ENCODE measurements around the gene MRPL37.

- TF ChIP-seq, protein P1, sequence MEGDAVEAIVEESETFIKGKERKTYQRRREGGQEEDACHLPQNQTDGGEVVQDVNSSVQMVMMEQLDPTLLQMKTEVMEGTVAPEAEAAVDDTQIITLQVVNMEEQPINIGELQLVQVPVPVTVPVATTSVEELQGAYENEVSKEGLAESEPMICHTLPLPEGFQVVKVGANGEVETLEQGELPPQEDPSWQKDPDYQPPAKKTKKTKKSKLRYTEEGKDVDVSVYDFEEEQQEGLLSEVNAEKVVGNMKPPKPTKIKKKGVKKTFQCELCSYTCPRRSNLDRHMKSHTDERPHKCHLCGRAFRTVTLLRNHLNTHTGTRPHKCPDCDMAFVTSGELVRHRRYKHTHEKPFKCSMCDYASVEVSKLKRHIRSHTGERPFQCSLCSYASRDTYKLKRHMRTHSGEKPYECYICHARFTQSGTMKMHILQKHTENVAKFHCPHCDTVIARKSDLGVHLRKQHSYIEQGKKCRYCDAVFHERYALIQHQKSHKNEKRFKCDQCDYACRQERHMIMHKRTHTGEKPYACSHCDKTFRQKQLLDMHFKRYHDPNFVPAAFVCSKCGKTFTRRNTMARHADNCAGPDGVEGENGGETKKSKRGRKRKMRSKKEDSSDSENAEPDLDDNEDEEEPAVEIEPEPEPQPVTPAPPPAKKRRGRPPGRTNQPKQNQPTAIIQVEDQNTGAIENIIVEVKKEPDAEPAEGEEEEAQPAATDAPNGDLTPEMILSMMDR (IDR thresholded peaks at IDR 0.05; ENCODE audit: low read depth, low read length, poor library complexity, severe bottlenecking) = no peak
- no peak for TF ChIP-seq EZH2phosphoT487 (IDR thresholded peaks at IDR 0.05; ENCODE audit: borderline replicate concordance, low read length)
Observed at GRCh38 chr1:54186056-54186455, 13.9 kb upstream of the MRPL37 start.
